SK-N-MC (cell line): Measurements from ENCODE around the gene LRRC3.
A peak's percentile ranks its signal among the peaks of the same experiment; 100 is the strongest.

Experiments used
- DNase-seq: peaks from one replicate; pipeline ENCODE4 v3.0.0-alpha.2; 2011; ENCODE audit warnings: low read depth, low spot score
- H3K27ac ChIP-seq: fragments of 200-600 bp; sonication (generic); 2 replicates; pipeline ENCODE4 v1.5.1; 2016; ENCODE audit warnings: mixed run types
- H3K36me3 ChIP-seq: fragments of 200-600 bp; sonication (generic); 2 replicates; pipeline ENCODE4 v1.6.1; 2017; ENCODE audit warnings: antibody characterized with exemption, low read length, mixed read lengths; ENCODE audit not compliant: insufficient read depth
- H3K4me3 ChIP-seq: fragments of 200-600 bp; sonication (generic); 2 replicates; pipeline ENCODE4 v1.5.1; 2016
- H3K9ac ChIP-seq: fragments of 200-600 bp; sonication (generic); 2 replicates; pipeline ENCODE4 v1.8.0; 2017; ENCODE audit warnings: mixed run types, mixed read lengths; ENCODE audit not compliant: insufficient read length
- H3K9me3 ChIP-seq: fragments of 200-600 bp; sonication (generic); 2 replicates; pipeline ENCODE4 v1.6.1; 2017; ENCODE audit warnings: low read depth, mild to moderate bottlenecking, antibody characterized with exemption, low read length, moderate library complexity, mixed read lengths
- EZH2 ChIP-seq: fragments of 200-600 bp; sonication (generic); IDR thresholded peaks from one replicate; pipeline ENCODE4 v1.6.1; 2017; ENCODE audit warnings: antibody characterized with exemption
- FOXP2 ChIP-seq: optimal IDR thresholded peaks from 2 replicates; pipeline ENCODE3; 2011; ENCODE audit warnings: mild to moderate bottlenecking, moderate library complexity; ENCODE audit not compliant: insufficient read depth; ENCODE audit errors: extremely low read length, control extremely low read depth
- POLR2AphosphoS5 ChIP-seq: IDR thresholded peaks from 2 replicates; pipeline ENCODE4 v1.6.1; 2012; ENCODE audit warnings: mild to moderate bottlenecking, low read depth, low read length, borderline replicate concordance

The LRRC3 gene

GRCh38 chr21:44454747-44455523 lies at the start of gene LRRC3:
Gene LRRC3 (plus strand): TSS chr21:44455510. CDS start chr21:44456645, 1,135 bp downstream.
- Histone ChIP-seq H3K27ac (no peak within 1 kb of the TSS), H3K4me3 (peak within 1 kb of the TSS; percentile 80), H3K36me3 (no peaks in the 10 kb centered on the region), H3K9me3 (no peaks in the 10 kb centered on the region), H3K9ac (peak within 1 kb of the TSS; percentile 70)
- no peak for TF ChIP-seq POLR2AphosphoS5
- TF ChIP-seq EZH2, result no peak
- TF ChIP-seq FOXP2, result no peak
- peak; percentile 3 for DNase-seq

GRCh38 chr21:44405948-44406872 lies 49.1 kb upstream of the LRRC3 start:
- Histone ChIP-seq H3K36me3 (no peaks in the 10 kb centered on the region), H3K9ac (no peak overlapping the region), H3K27ac (no peak overlapping the region), H3K4me3 (no peak overlapping the region), H3K9me3 (no peaks in the 10 kb centered on the region)
- TF ChIP-seq POLR2AphosphoS5 (no peak), EZH2 (no peak), FOXP2 (no peak)
- no peak for DNase-seq

GRCh38 chr21:44406953-44407352 lies 48.4 kb upstream of the LRRC3 start:
- TF ChIP-seq EZH2 (no peak), FOXP2 (no peak), POLR2AphosphoS5 (no peak)
- no peaks in the 10 kb centered on the region for H3K9me3 ChIP-seq
- H3K27ac ChIP-seq, result no peak overlapping the region
- no peak for DNase-seq
- no peak overlapping the region for H3K9ac ChIP-seq
- no peaks in the 10 kb centered on the region for H3K36me3 ChIP-seq
- H3K4me3 ChIP-seq, result no peak overlapping the region

- no peak for DNase-seq
- no peak overlapping the region for H3K27ac ChIP-seq
- H3K4me3 ChIP-seq, result no peak overlapping the region
- no peaks in the 10 kb centered on the region for H3K9me3 ChIP-seq
- no peaks in the 10 kb centered on the region for H3K36me3 ChIP-seq
- no peak overlapping the region for H3K9ac ChIP-seq
- no peak for TF ChIP-seq EZH2
- no peak for TF ChIP-seq FOXP2
- no peak for TF ChIP-seq POLR2AphosphoS5
These were observed 47.8 kb upstream of the LRRC3 start for GRCh38 chr21:44407493-44407892.

GRCh38 chr21:44408226-44408625 lies 47.1 kb upstream of the LRRC3 start:
- TF ChIP-seq FOXP2 (no peak), POLR2AphosphoS5 (no peak), EZH2 (no peak)
- DNase-seq, result no peak
- no peaks in the 10 kb centered on the region for H3K36me3 ChIP-seq
- no peak overlapping the region for H3K4me3 ChIP-seq
- H3K27ac ChIP-seq, result no peak overlapping the region
- H3K9me3 ChIP-seq, result no peaks in the 10 kb centered on the region
- H3K9ac ChIP-seq, result no peak overlapping the region

GRCh38 chr21:44413566-44414290 lies 41.6 kb upstream of the LRRC3 start:
- no peaks in the 10 kb centered on the region for H3K9me3 ChIP-seq
- no peaks in the 10 kb centered on the region for H3K36me3 ChIP-seq
- no peak overlapping the region for H3K4me3 ChIP-seq
- DNase-seq, result no peak
- no peak overlapping the region for H3K27ac ChIP-seq
- TF ChIP-seq FOXP2 (no peak), EZH2 (no peak), POLR2AphosphoS5 (no peak)
- H3K9ac ChIP-seq, result no peak overlapping the region

GRCh38 chr21:44414291-44415072 lies 40.8 kb upstream of the LRRC3 start:
- no peak overlapping the region for H3K4me3 ChIP-seq
- H3K27ac ChIP-seq, result no peak overlapping the region
- no peaks in the 10 kb centered on the region for H3K36me3 ChIP-seq
- no peaks in the 10 kb centered on the region for H3K9me3 ChIP-seq
- no peak for DNase-seq
- no peak overlapping the region for H3K9ac ChIP-seq
- TF ChIP-seq FOXP2, result no peak
- no peak for TF ChIP-seq EZH2
- TF ChIP-seq POLR2AphosphoS5, result no peak
